ENCODE data around the gene ADAMTSL5.
"Not testable (repeated sequence)": the region's sequence is repeated elsewhere in the genome, so short reads cannot be mapped to it uniquely, and the experiment has no call there.

ADAMTSL5 gene

DNA sequence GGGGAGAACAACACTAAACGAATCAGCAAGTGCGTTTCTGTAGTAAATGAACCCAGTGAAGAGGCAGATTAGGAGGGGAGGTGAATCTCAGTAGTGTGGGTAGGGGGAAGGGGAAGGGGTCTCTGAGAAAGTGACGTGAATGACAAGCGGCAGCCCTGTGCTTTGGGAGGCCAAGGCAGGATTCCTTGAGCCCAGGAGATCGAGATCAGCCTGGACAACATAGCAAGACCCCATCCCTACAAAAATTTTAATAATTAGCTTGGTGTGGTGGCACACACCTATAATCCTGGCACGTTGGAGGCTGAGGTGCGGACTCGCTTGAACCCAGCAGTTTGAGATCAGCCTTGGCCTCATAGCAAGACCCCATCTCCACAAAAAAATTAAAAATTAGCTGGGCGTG lies 19.2 kb upstream of the ADAMTSL5 start:
- no peak for DNase-seq
- Histone ChIP-seq H2BK5ac (ENCODE audit: low read length) (no peak overlapping the region), H3K9ac (ENCODE audit: low read length) (no peak overlapping the region), H3K27me3 (ENCODE audit: insufficient read depth, low read length, poor library complexity) (no peaks in the 10 kb centered on the region), H3K18ac (ENCODE audit: low read length) (no peak overlapping the region), H4K5ac (ENCODE audit: low read length) (no peak overlapping the region), H2AK5ac (ENCODE audit: low read length) (no peak overlapping the region), H3K56ac (ENCODE audit: low read length) (no peak overlapping the region), H3K27ac (ENCODE audit: low read depth, low read length) (no peak overlapping the region), H3K36me3 (ENCODE audit: control insufficient read depth, insufficient read depth, low read length) (no peaks in the 10 kb centered on the region), H3K79me1 (ENCODE audit: low read length) (no peaks in the 10 kb centered on the region), H2BK120ac (ENCODE audit: low read depth, low read length) (no peak overlapping the region), H3K4ac (ENCODE audit: low read depth, low read length) (no peak overlapping the region), H3K4me3 (ENCODE audit: low read length) (no peak overlapping the region), H2BK15ac (replicated peaks; ENCODE audit: low read depth) (no peak overlapping the region), H4K8ac (ENCODE audit: low read depth, low read length) (no peak overlapping the region), H3K79me2 (ENCODE audit: control insufficient read depth, insufficient read depth, low read length) (no peaks in the 10 kb centered on the region), H3K23ac (ENCODE audit: low read length) (no peak overlapping the region), H3K4me2 (ENCODE audit: low read length) (no peak overlapping the region), H3K4me1 (ENCODE audit: control insufficient read depth, low read depth, low read length) (no peaks in the 10 kb centered on the region)
- WGBS (ENCODE audit: extremely low coverage, insufficient coverage, low lambda C conversion rate): no CpG with 5 or more reads among the region's 9 CpGs

DNA sequence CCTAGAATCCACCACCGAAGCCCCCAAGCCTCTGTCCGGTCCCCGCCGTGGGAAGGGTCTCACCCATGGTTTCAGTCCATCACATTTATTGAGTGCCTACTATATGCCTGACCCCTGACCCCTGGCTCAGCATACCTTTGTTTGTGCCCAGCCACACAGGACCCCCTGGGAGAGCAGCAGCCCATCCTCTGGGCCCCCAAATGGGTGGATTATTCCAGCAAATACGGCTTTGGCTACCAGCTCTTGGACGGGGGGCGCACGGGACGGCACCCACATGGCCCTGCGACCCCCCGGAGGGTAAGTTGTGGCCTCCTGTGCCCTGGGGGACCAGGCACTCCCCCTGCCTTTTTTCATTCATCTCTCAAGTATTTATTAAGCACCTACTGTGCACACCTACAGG lies 18.8 kb upstream of the ADAMTSL5 start:
- H2AK5ac ChIP-seq (ENCODE audit: low read length): no peak overlapping the region
- H2BK5ac ChIP-seq (ENCODE audit: low read length): no peak overlapping the region
- H3K79me1 ChIP-seq (ENCODE audit: low read length): no peaks in the 10 kb centered on the region
- no peak overlapping the region for H3K18ac ChIP-seq (ENCODE audit: low read length)
- H3K27ac ChIP-seq (ENCODE audit: low read depth, low read length): no peak overlapping the region
- no peak overlapping the region for H3K4me2 ChIP-seq (ENCODE audit: low read length)
- DNase-seq: no peak
- H2BK15ac ChIP-seq (replicated peaks; ENCODE audit: low read depth): no peak overlapping the region
- H2BK120ac ChIP-seq (ENCODE audit: low read depth, low read length): no peak overlapping the region
- no peaks in the 10 kb centered on the region for H3K4me1 ChIP-seq (ENCODE audit: control insufficient read depth, low read depth, low read length)
- no peak overlapping the region for H4K5ac ChIP-seq (ENCODE audit: low read length)
- no peaks in the 10 kb centered on the region for H3K79me2 ChIP-seq (ENCODE audit: control insufficient read depth, insufficient read depth, low read length)
- H3K9ac ChIP-seq (ENCODE audit: low read length): no peak overlapping the region
- no peaks in the 10 kb centered on the region for H3K27me3 ChIP-seq (ENCODE audit: insufficient read depth, low read length, poor library complexity)
- no peak overlapping the region for H3K23ac ChIP-seq (ENCODE audit: low read length)
- H3K36me3 ChIP-seq (ENCODE audit: control insufficient read depth, insufficient read depth, low read length): no peaks in the 10 kb centered on the region
- H4K8ac ChIP-seq (ENCODE audit: low read depth, low read length): no peak overlapping the region
- no peak overlapping the region for H3K4ac ChIP-seq (ENCODE audit: low read depth, low read length)
- WGBS (ENCODE audit: extremely low coverage, insufficient coverage, low lambda C conversion rate): no CpG with 5 or more reads among the region's 11 CpGs
- no peak overlapping the region for H3K4me3 ChIP-seq (ENCODE audit: low read length)
- H3K56ac ChIP-seq (ENCODE audit: low read length): no peak overlapping the region

DNA sequence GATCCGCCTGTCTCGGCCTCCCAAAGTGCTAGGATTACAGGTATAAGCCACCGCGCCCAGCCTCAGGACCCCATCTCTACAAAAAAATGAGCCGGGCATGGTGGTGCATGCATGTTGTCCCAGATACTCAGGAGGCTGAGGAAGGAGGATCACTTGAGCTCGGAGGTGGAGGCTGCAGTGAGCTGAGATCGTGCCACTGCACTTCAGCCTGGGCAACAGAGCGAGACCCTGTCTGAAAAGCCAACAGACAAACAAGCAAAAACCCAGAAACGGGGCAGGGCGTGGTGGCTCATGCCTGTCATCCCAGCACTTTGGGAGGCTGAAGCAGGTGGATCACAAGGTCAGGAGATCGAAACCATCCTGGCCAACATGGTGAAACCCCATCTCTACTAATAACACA lies 18.0 kb upstream of the ADAMTSL5 start:
- not testable (repeated sequence) for H3K4me2 ChIP-seq (ENCODE audit: low read length); H2BK15ac ChIP-seq (replicated peaks; ENCODE audit: low read depth); H3K9ac ChIP-seq (ENCODE audit: low read length); H3K79me1 ChIP-seq (ENCODE audit: low read length); H3K27ac ChIP-seq (ENCODE audit: low read depth, low read length); DNase-seq; H4K5ac ChIP-seq (ENCODE audit: low read length); H3K56ac ChIP-seq (ENCODE audit: low read length); H2AK5ac ChIP-seq (ENCODE audit: low read length); H3K23ac ChIP-seq (ENCODE audit: low read length); H2BK5ac ChIP-seq (ENCODE audit: low read length); H3K79me2 ChIP-seq (ENCODE audit: control insufficient read depth, insufficient read depth, low read length); H3K27me3 ChIP-seq (ENCODE audit: insufficient read depth, low read length, poor library complexity); H3K4ac ChIP-seq (ENCODE audit: low read depth, low read length); H3K18ac ChIP-seq (ENCODE audit: low read length); H4K8ac ChIP-seq (ENCODE audit: low read depth, low read length); H3K36me3 ChIP-seq (ENCODE audit: control insufficient read depth, insufficient read depth, low read length); H3K4me1 ChIP-seq (ENCODE audit: control insufficient read depth, low read depth, low read length); H3K4me3 ChIP-seq (ENCODE audit: low read length); H2BK120ac ChIP-seq (ENCODE audit: low read depth, low read length)
- no CpG with 5 or more reads among the region's 11 CpGs for WGBS (ENCODE audit: extremely low coverage, insufficient coverage, low lambda C conversion rate)

DNA sequence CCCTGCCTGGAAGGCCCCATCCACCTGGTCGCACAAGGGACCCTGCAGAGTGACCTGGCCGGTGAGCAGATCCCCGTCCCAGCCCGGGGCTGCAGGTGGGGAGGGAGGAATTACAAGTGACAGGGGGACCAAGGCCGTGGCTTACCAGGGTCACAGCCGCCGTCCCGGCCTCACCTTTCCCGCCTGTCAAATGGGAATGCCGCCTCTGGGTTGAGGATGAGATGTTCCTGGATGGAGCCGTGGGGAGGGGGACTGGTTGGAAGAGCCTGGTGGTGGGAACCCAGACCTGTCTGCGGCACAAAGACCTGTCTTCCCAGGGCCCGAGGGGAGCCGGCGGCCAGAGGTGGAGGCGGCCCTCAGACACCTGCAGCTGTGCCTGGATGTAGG lies 16.6 kb upstream of the ADAMTSL5 start:
- Histone ChIP-seq H2BK5ac (ENCODE audit: low read length) (no peak overlapping the region), H3K79me2 (ENCODE audit: control insufficient read depth, insufficient read depth, low read length) (no peaks in the 10 kb centered on the region), H3K18ac (ENCODE audit: low read length) (no peak overlapping the region), H3K4ac (ENCODE audit: low read depth, low read length) (no peak overlapping the region), H3K4me3 (ENCODE audit: low read length) (no peak overlapping the region), H4K5ac (ENCODE audit: low read length) (no peak overlapping the region), H3K36me3 (ENCODE audit: control insufficient read depth, insufficient read depth, low read length) (no peaks in the 10 kb centered on the region), H4K8ac (ENCODE audit: low read depth, low read length) (no peak overlapping the region), H2BK15ac (replicated peaks; ENCODE audit: low read depth) (no peak overlapping the region), H3K79me1 (ENCODE audit: low read length) (no peaks in the 10 kb centered on the region), H3K23ac (ENCODE audit: low read length) (no peak overlapping the region), H3K27me3 (ENCODE audit: insufficient read depth, low read length, poor library complexity) (peaks cover 3% of the 10 kb centered on the region), H2AK5ac (ENCODE audit: low read length) (no peak overlapping the region), H2BK120ac (ENCODE audit: low read depth, low read length) (no peak overlapping the region), H3K4me2 (ENCODE audit: low read length) (no peak overlapping the region), H3K9ac (ENCODE audit: low read length) (no peak overlapping the region), H3K27ac (ENCODE audit: low read depth, low read length) (no peak overlapping the region), H3K56ac (ENCODE audit: low read length) (no peak overlapping the region), H3K4me1 (ENCODE audit: control insufficient read depth, low read depth, low read length) (no peaks in the 10 kb centered on the region)
- no peak for DNase-seq
- no CpG with 5 or more reads among the region's 16 CpGs for WGBS (ENCODE audit: extremely low coverage, insufficient coverage, low lambda C conversion rate)

DNA sequence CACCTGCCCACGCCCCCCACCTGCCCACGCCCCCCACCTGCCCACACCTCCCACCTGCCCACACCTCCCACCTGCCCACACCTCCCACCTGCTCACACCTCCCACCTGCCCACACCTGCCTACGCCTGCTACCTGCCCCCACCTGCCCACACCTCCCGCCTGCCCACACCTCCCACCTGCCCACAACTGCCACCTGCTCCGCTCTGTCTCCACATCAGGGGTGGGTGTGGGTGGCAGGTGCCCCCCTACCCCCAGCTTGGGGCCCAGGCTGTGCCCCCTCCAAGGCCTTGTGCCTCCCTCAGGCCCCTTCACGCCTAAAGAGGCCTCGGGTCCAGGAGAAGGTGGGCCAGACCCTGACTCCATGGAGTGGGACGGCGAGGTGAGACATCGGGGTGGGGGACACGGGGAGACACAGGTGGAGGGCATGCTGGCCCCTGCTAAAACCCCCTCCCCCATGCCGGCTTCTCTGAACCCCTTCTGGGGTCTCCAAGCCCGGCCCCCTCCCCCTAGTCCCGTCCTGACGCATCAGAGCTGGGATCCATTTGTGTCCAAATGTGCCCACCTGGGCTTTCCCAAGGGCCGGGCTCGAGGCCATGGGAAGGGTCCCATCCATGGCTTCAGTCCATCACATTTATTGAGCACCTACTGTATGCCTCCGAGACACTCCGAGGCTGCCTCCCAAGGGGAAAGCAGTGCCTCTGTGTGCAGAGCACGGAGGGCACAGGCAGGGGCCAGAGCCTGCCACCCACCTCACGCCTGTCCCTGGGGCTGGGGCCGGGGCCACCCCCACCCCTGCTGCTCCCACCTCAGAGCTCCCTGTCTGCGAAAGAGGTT lies 16.0 kb upstream of the ADAMTSL5 start:
- no peak overlapping the region for H3K4me2 ChIP-seq (ENCODE audit: low read length)
- H2BK15ac ChIP-seq (replicated peaks; ENCODE audit: low read depth): no peak overlapping the region
- H3K4ac ChIP-seq (ENCODE audit: low read depth, low read length): no peak overlapping the region
- H4K8ac ChIP-seq (ENCODE audit: low read depth, low read length): no peak overlapping the region
- H3K56ac ChIP-seq (ENCODE audit: low read length): no peak overlapping the region
- H3K79me1 ChIP-seq (ENCODE audit: low read length): no peaks in the 10 kb centered on the region
- no peaks in the 10 kb centered on the region for H3K4me1 ChIP-seq (ENCODE audit: control insufficient read depth, low read depth, low read length)
- H3K79me2 ChIP-seq (ENCODE audit: control insufficient read depth, insufficient read depth, low read length): no peaks in the 10 kb centered on the region
- H2AK5ac ChIP-seq (ENCODE audit: low read length): no peak overlapping the region
- no CpG with 5 or more reads among the region's 23 CpGs for WGBS (ENCODE audit: extremely low coverage, insufficient coverage, low lambda C conversion rate)
- H3K27me3 ChIP-seq (ENCODE audit: insufficient read depth, low read length, poor library complexity): peaks cover 3% of the 10 kb centered on the region
- no peak overlapping the region for H3K18ac ChIP-seq (ENCODE audit: low read length)
- no peak overlapping the region for H3K27ac ChIP-seq (ENCODE audit: low read depth, low read length)
- no peak for DNase-seq
- no peak overlapping the region for H2BK5ac ChIP-seq (ENCODE audit: low read length)
- no peaks in the 10 kb centered on the region for H3K36me3 ChIP-seq (ENCODE audit: control insufficient read depth, insufficient read depth, low read length)
- H3K9ac ChIP-seq (ENCODE audit: low read length): no peak overlapping the region
- no peak overlapping the region for H3K23ac ChIP-seq (ENCODE audit: low read length)
- H4K5ac ChIP-seq (ENCODE audit: low read length): no peak overlapping the region
- H2BK120ac ChIP-seq (ENCODE audit: low read depth, low read length): no peak overlapping the region
- no peak overlapping the region for H3K4me3 ChIP-seq (ENCODE audit: low read length)

Data from mesendoderm (in vitro differentiated cells).